Dermis blood vessel endothelial cell (primary cell): Measurements from ENCODE around the gene CENPVL3. TPM values are rescaled to one million over a fixed set of nuclear protein-coding genes. Genes with fewer than 3 reads are reported as not detected.
A peak's percentile ranks its signal among the peaks of the same experiment; 100 is the strongest.
"Not testable (repeated sequence)": the region's sequence is repeated elsewhere in the genome, so short reads cannot be mapped to it uniquely, and the experiment has no call there.

ENCODE experiments used
- DNase-seq: peaks from one replicate; pipeline ENCODE4 v3.0.0; 2010
- total RNA-seq: library from RNA; depleted of rRNA; stranded (reverse); fragments of >200 nt; gene quantifications from 2 replicates; pipeline ENCODE4 v1.2.3, GENCODE V29; 2014

Gene CENPVL3
- total RNA-seq, result not detected in 2 replicates

- DNase-seq, result peak; percentile 0
Measured at GRCh38 chrX:51618241-51619155, at the start of gene CENPVL3. Gene CENPVL3 (minus strand): TSS chrX:51618912. CDS start chrX:51618873, 39 bp downstream.

- DNase-seq, result no peak
Measured at GRCh38 chrX:51665981-51666380, 47.3 kb upstream of the CENPVL3 start.

GRCh38 chrX:51643377-51643776 is 24.7 kb upstream of the CENPVL3 start:
- no peak for DNase-seq

- peak; percentile 58 for DNase-seq
Measured at GRCh38 chrX:51641421-51642021, 22.8 kb upstream of the CENPVL3 start.

- not testable (repeated sequence) for DNase-seq
Measured at GRCh38 chrX:51636511-51636910, 17.8 kb upstream of the CENPVL3 start.

GRCh38 chrX:51614353-51615012 is 4.2 kb downstream of the CENPVL3 start:
- DNase-seq, result peak; percentile 41

GRCh38 chrX:51608766-51609165 is 9.9 kb downstream of the CENPVL3 start:
- DNase-seq, result no peak

GRCh38 chrX:51608126-51608525 is 10.6 kb downstream of the CENPVL3 start:
- DNase-seq, result no peak

GRCh38 chrX:51606446-51606845 is 12.3 kb downstream of the CENPVL3 start:
- DNase-seq, result no peak

GRCh38 chrX:51598899-51599298 is 19.8 kb downstream of the CENPVL3 start:
- no peak for DNase-seq

GRCh38 chrX:51571874-51572273 is 46.8 kb downstream of the CENPVL3 start:
- DNase-seq, result no peak

- no peak for DNase-seq
Measured at GRCh38 chrX:51569561-51569960, 49.2 kb downstream of the CENPVL3 start.

GRCh38 chrX:51568586-51568985 is 50.1 kb downstream of the CENPVL3 start:
- DNase-seq, result no peak

Other genes starting within 250 kb of the CENPVL3 start
- gene NUDT11, start 122.3 kb downstream of the CENPVL3 start, total RNA-seq, result 0.51 and 0.74 TPM in 2 replicates
- not detected in 2 replicates for gene CENPVL2, start 63.9 kb upstream of the CENPVL3 start, total RNA-seq
- not detected in 2 replicates for gene CENPVL1, start 91.6 kb upstream of the CENPVL3 start, total RNA-seq
- gene GSPT2, start 124.5 kb upstream of the CENPVL3 start, total RNA-seq, result 6.6 and 8.0 TPM in 2 replicates